Measurements from ENCODE around the gene FAM229B.

DNA sequence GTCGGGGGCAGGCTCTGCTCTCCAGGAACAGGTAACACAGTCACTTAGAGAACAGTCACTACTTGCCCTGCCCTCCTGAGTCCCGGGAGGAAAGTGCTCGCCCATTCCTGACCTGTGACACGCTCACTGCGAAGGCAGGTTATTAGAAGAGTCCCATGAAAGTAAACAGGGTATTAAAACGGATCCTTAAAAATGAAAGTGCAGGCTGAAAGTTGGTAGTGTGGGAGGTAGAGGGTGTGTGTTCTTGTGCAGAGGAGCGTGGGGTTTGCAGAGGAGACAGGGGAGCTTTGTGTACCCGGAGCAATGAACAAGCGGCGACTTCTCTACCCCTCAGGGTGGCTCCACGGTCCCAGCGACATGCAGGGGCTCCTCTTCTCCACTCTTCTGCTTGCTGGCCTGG, 33.4 kb upstream of the FAM229B start, which contains the start of gene CCN6:
- TF ChIP-seq, protein P1, sequence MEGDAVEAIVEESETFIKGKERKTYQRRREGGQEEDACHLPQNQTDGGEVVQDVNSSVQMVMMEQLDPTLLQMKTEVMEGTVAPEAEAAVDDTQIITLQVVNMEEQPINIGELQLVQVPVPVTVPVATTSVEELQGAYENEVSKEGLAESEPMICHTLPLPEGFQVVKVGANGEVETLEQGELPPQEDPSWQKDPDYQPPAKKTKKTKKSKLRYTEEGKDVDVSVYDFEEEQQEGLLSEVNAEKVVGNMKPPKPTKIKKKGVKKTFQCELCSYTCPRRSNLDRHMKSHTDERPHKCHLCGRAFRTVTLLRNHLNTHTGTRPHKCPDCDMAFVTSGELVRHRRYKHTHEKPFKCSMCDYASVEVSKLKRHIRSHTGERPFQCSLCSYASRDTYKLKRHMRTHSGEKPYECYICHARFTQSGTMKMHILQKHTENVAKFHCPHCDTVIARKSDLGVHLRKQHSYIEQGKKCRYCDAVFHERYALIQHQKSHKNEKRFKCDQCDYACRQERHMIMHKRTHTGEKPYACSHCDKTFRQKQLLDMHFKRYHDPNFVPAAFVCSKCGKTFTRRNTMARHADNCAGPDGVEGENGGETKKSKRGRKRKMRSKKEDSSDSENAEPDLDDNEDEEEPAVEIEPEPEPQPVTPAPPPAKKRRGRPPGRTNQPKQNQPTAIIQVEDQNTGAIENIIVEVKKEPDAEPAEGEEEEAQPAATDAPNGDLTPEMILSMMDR (IDR thresholded peaks at IDR 0.05) = no peak
- no peak for TF ChIP-seq POLR2A (IDR thresholded peaks at IDR 0.05)
